HG03457 (cell line): Measurements from ENCODE around the gene GPER1.
A peak's percentile ranks its signal among the peaks of the same experiment; 100 is the strongest.

Experiments
- ATAC-seq: cut with Tn5 transposase; IDR thresholded peaks from one replicate; pipeline ENCODE4 v1.9.1; 2021; ENCODE audit warnings: moderate number of reproducible peaks; ENCODE audit not compliant: unreplicated experiment

GPER1 gene

DNA sequence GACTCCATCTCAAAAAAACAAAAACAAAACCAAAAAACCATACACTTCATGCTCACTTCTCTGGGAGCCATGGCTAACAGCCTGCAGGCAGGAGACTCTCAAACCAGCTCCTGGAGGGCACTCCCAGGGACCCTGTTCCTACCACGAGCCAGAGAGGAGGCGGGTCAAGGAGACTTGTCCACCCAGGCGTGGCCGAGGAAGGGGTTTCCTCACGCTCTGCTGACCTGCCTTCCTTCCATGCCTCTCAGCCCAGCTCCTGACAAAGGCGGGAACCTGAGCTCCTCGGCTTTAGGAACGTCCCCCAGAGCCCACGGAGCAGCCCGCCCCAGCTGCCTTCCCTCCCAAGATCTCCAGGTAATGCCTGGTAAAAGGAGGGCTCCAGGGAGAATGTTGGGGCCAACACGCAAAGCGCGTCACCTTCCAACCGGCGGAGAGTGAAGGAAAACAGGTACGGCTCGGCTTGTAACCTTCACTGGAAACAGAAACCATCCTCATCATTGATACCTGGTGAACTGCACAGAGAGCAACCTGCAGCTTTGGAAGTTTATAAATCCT, 34.0 kb upstream of the GPER1 start:
- no peak for ATAC-seq

DNA sequence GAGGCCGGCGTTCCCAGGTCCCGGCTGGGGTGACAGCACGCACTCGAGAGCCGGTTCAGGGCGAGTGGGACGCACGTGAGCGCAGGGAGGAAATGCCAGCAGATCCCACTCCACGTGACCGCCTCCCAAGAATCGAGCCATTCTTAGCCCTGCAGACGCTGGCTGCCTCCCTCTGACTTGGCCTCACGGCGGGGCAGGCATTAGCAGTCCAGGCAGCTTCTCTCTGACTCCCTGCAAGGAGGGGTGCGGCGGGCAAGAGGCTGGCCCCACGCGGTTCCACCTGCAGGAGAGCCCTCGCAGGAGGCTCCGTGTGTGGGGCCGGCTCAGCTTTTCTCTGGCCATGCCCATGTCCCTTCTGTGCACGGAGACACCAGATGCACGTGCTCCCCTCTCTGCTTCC, 33.5 kb upstream of the GPER1 start:
- no peak for ATAC-seq

DNA sequence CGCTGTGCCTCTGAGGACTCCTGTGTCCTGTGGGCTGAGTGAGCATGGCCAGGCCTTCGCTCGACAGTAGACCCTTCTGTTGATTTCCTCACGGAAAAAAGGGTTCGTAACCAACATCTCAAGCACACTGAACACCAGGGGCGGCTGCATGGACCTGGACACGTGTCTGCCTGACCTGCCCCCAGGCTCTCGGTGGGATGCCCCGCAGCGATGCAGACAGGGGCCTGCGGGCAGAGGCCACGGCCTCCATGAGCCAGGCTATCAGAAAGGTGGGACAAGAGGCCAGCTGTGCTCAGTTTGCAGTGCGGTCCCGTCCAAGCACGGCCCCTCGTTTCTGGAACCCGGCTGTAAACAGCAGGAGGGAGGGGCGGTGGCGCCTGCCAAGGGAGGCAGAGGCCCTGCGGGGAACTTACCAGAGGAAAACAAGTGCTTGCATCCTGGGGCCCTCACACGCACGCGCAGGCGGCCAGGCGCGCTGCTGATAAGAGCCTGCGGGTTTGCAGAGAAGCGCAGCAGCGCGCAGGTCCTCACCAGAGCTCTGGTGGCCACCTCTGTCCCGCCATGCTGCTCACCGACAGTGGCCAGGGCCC, 33.0 kb upstream of the GPER1 start:
- no peak for ATAC-seq

DNA sequence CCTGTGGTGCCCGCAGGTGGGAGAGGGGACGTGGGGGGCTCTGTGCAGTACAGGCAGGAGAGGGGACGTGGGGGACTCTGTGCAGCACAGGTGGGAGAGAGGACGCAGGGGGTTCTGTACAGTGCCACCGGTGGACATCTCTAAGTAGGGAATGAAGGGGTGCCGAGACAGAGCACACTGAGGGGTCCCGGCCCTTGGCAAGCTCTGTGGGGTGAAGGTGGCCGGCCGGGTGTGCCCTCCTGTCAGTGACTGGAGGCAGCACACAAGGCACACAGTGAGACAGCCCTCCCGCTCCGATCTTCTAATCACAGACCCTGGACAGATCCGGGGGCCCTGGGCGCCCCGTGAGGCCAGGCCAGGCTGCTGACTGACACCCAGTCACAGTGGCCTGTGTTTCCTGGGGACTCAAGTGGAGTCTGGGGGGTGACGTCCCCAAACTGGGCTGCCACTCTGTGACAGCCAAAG, 32.4 kb upstream of the GPER1 start:
- ATAC-seq, result no peak

DNA sequence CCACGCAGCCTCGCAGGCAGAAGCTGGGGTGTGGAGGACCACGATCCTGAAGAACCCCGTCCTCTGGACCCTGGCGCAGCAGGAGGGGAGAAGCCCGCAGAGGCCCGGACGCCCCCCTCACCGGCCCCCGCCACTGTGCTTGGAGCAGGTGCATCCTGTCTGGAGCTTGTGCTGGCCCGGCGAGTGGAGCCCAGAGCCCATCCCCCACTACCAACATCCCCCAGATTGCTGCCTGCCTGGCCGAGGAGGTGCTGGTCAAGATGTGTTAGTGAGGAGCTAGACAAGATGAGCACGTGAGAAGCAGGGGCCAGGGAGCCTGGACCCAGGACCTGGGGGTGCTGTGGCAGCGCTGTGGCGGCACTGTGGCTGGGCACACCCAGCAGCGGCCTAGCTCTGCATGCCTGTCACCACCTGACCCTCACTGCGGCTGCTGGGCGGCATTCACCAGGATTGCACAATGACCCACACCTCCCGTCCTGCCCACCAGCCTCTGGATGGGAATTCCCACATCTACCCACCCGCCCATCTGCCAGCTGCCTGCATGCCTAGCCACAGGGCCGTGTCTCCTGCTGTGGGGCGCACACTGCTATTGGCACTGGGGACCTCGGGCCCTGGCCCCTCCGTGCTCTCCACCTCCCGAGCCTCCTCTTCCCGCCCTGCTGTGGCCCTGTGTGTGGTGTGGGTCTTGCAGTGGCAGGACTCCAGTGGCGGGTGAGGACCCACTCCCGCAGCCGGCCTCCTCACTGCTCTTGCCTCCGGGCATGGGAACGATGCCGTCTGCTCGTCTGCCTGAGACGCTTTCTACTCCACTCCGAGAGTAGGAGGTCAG, 31.7 kb upstream of the GPER1 start:
- no peak for ATAC-seq

DNA sequence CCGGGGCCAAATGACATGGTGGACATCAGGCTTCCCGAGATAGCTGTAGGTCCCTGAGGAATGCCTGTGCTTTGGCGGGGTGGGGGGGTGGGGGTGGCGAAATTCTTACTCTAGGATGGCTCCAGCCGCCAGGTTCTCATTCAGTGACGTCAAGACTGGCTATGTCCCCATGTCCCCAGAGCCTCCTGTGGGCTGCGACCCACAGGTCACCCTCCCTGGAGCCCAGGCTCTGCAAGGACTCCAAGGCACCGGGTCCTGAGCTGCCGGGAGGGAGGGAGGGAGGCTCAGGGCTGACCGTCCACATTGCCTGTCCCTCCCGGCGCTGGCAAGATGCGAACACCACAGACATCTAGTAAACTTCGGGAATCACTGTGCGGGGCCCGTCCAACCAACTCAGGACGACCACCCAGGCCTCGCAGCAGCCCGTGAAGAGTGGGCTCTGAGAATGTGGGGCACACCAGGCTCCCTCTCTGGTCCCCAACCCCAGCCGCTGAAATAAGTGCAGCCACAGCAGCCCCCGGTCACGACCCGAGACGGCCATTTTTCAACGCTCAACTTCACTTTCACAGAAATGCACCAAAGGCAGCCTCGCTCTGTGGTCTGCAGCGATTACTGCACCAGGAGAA, 31.0 kb upstream of the GPER1 start:
- ATAC-seq, result no peak

DNA sequence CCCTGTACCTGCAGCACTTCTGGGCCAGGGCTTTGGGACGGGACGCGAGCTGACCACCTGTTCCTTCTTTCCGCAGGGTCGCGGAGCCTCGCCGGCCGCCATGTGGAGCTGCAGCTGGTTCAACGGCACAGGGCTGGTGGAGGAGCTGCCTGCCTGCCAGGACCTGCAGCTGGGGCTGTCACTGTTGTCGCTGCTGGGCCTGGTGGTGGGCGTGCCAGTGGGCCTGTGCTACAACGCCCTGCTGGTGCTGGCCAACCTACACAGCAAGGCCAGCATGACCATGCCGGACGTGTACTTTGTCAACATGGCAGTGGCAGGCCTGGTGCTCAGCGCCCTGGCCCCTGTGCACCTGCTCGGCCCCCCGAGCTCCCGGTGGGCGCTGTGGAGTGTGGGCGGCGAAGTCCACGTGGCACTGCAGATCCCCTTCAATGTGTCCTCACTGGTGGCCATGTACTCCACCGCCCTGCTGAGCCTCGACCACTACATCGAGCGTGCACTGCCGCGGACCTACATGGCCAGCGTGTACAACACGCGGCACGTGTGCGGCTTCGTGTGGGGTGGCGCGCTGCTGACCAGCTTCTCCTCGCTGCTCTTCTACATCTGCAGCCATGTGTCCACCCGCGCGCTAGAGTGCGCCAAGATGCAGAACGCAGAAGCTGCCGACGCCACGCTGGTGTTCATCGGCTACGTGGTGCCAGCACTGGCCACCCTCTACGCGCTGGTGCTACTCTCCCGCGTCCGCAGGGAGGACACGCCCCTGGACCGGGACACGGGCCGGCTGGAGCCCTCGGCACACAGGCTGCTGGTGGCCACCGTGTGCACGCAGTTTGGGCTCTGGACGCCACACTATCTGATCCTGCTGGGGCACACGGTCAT, 30.3 kb upstream of the GPER1 start:
- no peak for ATAC-seq

DNA sequence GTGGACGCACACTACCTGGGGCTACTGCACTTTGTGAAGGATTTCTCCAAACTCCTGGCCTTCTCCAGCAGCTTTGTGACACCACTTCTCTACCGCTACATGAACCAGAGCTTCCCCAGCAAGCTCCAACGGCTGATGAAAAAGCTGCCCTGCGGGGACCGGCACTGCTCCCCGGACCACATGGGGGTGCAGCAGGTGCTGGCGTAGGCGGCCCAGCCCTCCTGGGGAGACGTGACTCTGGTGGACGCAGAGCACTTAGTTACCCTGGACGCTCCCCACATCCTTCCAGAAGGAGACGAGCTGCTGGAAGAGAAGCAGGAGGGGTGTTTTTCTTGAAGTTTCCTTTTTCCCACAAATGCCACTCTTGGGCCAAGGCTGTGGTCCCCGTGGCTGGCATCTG, 29.6 kb upstream of the GPER1 start:
- no peak for ATAC-seq

DNA sequence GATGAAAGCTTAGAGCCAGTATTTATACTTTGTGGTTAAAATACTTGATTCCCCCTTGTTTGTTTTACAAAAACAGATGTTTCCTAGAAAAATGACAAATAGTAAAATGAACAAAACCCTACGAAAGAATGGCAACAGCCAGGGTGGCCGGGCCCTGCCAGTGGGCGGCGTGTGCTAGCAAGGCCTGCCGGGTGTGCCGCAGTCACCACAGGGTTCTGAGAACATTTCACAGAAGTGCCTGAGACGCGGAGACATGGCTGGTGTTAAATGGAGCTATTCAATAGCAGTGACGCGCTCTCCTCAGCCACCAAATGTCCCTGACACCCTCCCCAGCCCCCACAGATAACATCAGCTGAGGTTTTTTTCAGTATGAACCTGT, 29.1 kb upstream of the GPER1 start:
- no peak for ATAC-seq

DNA sequence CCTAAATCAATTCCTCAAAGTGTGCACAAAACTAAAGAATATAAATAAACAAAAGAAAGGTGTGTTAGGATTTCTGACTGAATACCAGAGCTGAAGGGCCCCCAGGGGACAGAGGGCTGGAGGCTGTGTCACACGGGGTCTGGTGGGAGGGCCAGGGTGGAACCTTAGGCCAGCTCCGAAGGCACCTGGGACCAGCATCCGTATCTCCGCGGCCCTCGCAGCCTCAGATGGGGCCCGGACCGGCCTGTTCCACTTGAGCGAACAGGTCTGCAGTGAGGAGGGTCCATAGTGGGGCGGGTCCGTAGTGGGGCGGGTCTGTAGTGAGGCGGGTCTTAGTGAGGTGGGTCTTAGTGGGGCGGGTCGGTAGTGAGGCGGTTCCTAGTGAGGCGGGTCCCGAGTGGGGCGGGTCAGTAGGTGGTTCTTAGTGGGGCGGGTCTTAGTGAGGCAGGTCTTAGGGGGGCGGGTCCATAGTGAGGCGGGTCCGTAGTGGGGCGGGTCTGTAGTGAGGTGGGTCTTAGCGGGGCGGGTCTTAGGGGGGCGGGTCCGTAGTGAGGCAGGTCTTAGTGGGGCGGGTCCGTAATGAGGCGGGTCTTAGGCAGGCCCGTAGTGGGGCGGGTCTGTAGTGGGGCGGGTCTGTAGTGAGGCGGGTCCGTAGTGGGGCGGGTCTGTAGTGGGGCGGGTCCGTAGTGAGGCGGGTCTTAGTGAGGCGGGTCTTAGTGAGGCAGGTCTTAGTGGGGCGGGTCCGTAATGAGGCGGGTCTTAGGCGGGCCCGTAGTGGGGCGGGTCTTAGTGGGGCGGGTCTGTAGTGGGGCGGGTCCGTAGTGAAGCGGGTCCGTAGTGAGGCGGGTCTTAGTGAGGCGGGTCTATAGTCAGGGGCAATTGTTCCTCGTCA, 28.5 kb upstream of the GPER1 start:
- ATAC-seq, result no peak

DNA sequence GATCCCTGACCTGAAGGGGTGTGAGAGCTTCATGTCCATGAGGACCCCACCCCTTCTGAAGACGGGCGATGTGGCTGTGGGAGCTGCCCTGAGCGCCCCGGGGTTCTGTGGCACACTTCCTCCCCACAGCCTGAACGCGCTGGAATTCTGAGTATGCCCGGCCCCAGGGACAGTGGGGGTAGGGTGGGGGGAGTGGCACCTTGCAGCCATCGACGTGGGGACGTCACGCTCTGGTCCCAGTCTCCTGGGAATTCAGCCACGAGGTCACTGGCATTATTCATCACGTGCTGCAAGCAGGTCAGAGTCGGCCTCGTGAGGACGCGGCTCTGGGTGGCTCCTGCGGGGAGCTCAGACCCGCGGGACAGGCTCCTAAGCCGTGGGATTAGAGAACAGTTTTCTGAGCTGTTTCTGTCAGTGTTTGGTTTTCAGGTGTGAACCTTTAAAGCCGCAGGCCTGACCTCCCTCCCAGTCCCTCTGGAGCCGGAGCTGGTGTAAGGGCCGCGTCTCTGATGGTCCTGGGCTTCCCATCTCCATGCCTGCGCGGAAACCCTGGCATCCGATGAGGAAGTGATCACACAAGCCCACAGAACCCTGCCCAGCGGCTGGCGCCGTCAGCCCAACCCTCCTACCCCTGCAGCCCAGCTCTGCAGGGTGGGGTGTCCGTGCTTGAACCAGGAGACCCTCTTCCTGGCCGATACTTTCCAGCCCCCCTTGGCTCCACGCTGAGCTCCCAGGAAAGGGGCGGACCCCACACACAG, 27.4 kb upstream of the GPER1 start:
- ATAC-seq, result no peak

DNA sequence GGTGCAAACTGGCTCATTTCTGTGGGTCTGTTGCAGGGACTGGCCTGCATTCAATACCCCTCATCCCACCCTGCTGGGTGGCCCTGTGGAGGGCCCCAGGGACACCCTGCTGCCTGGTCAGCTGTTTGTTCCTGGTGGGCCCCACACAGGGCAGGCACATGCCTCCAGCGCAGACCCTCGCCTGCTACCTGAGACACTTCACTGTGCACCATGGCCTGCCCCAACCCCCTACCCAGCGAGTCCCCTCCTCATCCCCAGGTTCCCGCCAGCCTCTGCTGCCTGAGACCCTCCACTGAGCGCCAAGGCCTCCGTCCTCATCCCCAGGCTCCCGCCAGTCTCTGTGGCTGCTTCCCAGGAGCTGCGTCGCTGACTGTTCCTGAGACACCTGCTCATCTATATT, 26.7 kb upstream of the GPER1 start:
- ATAC-seq, result no peak

DNA sequence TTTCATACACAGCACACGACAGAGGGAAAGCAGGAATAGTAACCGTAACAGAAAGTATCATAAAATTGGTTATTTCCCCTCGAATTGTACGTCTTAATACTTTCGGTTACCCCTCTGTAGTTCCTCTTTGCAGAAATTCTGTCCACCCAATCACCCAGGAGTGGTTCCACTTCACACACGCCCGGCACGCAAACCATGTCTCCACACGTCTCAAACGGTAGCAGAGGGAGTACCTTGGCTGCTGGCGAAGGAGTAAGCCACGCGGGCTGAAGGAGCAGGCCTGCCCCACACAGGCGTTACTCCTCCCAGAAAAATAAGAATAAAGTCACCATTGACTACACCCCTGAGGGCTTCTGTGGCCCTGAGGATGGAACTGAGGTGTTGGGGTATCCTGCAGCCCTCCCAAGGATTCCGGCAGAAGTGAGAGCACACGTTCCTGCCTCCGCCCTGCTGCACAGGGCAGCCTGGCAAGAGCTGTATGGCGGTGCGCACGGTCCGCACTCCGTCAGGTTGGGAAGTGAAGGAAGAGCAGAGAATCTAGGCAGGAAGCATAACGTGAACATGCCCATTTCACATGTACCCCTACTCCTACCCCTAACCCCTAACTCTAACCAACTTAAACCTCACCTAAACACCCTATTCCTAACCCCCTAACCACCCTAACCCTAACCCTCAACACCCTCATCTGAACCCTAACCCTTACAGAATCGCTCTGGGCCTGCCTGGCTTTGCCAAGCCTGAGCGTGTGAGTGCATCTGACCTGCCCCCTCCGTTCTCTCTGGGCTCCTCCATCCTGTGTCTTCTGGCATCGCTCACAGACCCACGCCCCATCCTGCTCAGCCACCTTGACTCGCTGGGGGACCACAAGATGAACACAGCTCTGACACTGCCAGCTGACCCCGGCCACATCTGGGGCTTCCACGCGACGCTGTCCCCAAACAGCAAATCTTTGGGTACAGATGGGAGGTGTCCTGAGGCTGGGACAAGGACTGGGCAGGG, 25.3 kb upstream of the GPER1 start:
- peak; percentile 54 for ATAC-seq

DNA sequence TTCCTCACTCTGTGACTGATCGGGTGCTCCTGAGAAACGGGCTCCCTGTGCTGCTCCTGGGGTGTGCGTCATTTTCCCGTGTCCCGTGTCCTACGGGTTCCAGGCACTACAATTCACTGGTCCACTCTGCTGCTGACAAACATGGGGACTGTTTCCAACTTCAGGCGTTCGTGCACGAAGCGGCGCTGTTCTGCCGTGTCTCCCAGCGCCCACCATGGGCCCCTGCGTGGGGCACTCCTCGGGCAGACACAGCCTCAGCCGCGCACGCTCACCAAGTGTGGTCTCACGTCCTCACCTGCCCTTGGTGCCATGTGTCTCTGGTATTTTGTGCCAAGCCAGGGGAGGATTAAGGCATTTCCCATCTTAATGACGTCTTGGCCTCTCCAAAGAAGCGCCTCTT, 24.6 kb upstream of the GPER1 start:
- no peak for ATAC-seq

DNA sequence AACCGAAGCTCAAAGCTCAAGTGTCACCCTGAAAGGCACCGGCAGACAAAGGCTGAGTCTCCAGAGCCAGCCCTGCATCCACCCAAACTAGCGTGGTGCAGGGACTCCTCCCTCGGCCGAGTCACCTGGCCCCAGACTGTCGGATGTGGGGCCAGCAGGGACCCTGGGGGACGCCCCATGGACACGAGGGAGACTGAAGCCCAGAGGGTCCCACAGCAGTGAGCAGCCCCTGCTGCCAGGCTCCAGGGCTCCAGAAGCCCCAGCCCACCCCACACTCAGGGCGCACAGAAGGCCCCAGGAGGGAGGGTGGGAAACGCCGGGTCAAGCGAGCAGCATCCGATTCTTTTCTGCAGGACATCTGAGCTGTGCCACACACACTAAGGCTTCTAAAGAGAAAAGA, 23.3 kb upstream of the GPER1 start:
- no peak for ATAC-seq

DNA sequence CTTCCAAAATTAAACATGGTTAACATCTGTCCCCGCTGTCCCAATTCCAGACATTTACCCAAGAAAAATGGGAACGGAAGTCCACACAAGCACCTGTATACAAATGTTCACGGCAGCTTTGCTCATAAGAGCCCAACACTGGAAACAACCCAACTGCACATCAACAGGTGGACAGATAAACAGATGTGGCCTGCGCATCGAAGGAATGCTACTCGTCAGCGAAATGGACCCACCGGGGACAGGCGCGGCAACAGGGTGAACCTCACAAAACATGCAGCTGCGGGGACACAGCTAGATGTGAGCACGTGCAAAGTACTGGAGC, 22.7 kb upstream of the GPER1 start:
- ATAC-seq, result no peak

DNA sequence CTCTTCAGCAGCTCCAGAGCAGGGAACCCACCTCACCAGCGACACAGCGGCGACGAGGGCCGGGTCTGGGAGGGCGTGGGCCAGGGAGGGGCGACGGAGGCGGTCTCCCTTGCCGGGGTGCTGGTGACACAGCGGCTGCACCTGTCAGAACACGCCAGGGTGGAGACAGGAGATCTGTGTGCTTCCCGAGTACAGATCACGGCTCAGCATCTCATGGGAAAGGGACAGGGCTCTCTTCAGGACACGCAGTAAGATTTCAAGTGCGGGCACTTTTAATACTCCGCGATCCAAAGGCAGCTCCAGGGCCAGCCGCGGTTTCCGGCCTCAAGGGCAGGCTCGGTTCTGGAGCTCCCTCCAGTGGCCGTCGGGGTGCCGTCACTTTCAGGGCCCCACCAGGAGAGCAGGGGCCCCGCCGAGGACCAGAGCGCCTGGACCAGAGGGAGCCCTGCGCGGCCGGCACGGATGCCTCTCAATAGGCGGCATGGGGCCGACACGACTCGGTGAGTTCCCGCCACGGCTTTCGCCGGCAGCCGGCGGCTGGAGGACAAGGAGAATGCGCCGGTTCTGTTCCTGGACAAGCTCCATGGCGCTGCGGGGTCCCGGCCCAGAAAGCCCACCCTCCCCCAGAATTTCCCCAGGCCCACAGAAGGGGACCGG, 22.2 kb upstream of the GPER1 start:
- peak; percentile 55 for ATAC-seq

DNA sequence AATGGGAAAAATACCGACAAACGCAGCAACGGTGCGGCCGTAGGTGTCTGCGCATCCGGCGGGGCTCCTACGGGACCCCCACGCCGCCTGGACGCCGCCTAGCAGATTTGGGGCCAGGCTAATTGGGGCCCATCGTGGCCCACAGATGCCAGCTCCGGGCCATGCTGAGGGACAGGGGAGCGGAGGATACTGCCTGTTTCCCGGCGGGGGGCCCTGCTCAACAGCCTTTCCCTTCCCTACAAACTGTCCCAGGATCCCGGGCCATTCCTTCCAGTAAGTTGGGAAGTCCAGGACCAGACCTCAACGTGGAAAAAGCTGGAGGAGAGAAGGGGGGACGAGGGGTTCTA, 21.7 kb upstream of the GPER1 start:
- ATAC-seq, result no peak
